Measurements from ENCODE around the gene MOCS2.

DNA sequence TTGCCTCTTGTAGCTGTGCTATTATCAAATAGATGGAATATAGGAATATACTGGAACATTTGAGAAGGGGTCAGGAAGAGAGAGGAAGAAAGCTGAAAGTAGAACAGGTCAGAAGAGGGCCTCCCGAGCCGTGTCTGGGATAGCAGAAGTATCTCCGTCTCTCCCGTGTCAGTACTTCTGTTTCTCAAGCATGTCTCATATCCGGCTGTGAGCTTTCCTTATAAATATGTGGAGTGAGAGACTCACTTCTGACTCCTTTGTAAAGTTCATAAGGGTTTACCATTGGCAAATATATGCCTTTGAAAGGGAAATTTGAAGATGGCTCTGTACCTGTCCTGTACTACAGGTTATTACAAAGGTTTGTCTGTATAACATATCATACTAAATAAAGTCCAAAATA lies 50.3 kb downstream of the MOCS2 start:
- TF ChIP-seq, protein P1, sequence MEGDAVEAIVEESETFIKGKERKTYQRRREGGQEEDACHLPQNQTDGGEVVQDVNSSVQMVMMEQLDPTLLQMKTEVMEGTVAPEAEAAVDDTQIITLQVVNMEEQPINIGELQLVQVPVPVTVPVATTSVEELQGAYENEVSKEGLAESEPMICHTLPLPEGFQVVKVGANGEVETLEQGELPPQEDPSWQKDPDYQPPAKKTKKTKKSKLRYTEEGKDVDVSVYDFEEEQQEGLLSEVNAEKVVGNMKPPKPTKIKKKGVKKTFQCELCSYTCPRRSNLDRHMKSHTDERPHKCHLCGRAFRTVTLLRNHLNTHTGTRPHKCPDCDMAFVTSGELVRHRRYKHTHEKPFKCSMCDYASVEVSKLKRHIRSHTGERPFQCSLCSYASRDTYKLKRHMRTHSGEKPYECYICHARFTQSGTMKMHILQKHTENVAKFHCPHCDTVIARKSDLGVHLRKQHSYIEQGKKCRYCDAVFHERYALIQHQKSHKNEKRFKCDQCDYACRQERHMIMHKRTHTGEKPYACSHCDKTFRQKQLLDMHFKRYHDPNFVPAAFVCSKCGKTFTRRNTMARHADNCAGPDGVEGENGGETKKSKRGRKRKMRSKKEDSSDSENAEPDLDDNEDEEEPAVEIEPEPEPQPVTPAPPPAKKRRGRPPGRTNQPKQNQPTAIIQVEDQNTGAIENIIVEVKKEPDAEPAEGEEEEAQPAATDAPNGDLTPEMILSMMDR (conservative IDR thresholded peaks at IDR 0.05 in 1 of 2, IDR thresholded peaks at IDR 0.05 in 1 of 2; ENCODE audit: extremely low read depth in 1 of 2, insufficient read depth in 1 of 2, low read depth in 1 of 2, low read length in 2 of 2), result no peak
- no peak for TF ChIP-seq EZH2 (IDR thresholded peaks at IDR 0.05; ENCODE audit: borderline replicate concordance, low read length)

All from mammary epithelial cell (primary cell).